PC-3 (cell line): ENCODE data around the gene SCN4B. TPM values are rescaled to one million over a fixed set of nuclear protein-coding genes. Genes with fewer than 3 reads are reported as not detected.

Experiments used
- ATAC-seq: fragments of 200-7000 bp; cut with Tn5 transposase; 2 replicates; pipeline ENCODE4 v1.9.1; 2020; ENCODE audit warnings: mild to moderate bottlenecking, moderate library complexity
- BruUV-seq: library from RNA; stranded (reverse); fragments of 400-500 nt; replicated peaks from 2 replicates; lab custom pipeline; 2021; lab: Mats Ljungman, UMichigan
- CTCF ChIA-PET: fragments of 300-600 bp; sonication (Branson Sonifier 250); formaldehyde crosslinking; loops from one replicate; lab custom pipeline; 2022; ENCODE audit warnings: antibody characterized with exemption; lab: Charles Lee
- POLR2A ChIA-PET: fragments of 300-600 bp; sonication (Branson Sonifier 250); formaldehyde crosslinking; loops from one replicate; lab custom pipeline; 2022; ENCODE audit warnings: antibody characterized with exemption; ENCODE audit not compliant: unreplicated experiment; lab: Charles Lee
- DNase-seq: peaks from one replicate; pipeline ENCODE4 v3.0.0-alpha.2; 2015
- H2AFZ ChIP-seq: fragments of 300-600 bp; sonication (generic); 2 replicates; pipeline ENCODE4 v1.6.0; 2016; ENCODE audit warnings: antibody characterized with exemption, low read length
- H3F3A ChIP-seq: fragments of 300-600 bp; sonication (generic); one replicate; pipeline ENCODE4 v1.6.0; 2017; ENCODE audit warnings: antibody characterized with exemption, low read length, control low read depth, mild to moderate bottlenecking; ENCODE audit not compliant: unreplicated experiment
- H3K27ac ChIP-seq: fragments of 300-600 bp; sonication (generic); 2 replicates; pipeline ENCODE4 v1.5.1; 2016; ENCODE audit warnings: mild to moderate bottlenecking, low read length
- H3K27me3 ChIP-seq: fragments of 300-600 bp; sonication (generic); 2 replicates; pipeline ENCODE4 v1.6.1; 2016; ENCODE audit warnings: low read length, mixed read lengths
- H3K36me3 ChIP-seq: fragments of 300-600 bp; sonication (generic); 2 replicates; pipeline ENCODE4 v1.6.1; 2016; ENCODE audit warnings: low read depth, mixed run types, low read length, mixed read lengths
- H3K4me1 ChIP-seq: fragments of 300-600 bp; sonication (generic); 2 replicates; pipeline ENCODE4 v1.5.1; 2016; ENCODE audit warnings: low read length; ENCODE audit not compliant: insufficient read depth
- H3K4me2 ChIP-seq: fragments of 300-600 bp; sonication (generic); 2 replicates; pipeline ENCODE4 v1.6.0; 2016; ENCODE audit warnings: low read length
- H3K4me3 ChIP-seq: fragments of 300-600 bp; sonication (generic); 2 replicates; pipeline ENCODE4 v1.5.1; 2016; ENCODE audit warnings: mild to moderate bottlenecking, low read length, mixed read lengths
- H3K79me2 ChIP-seq: fragments of 300-600 bp; sonication (generic); 2 replicates; pipeline ENCODE4 v1.6.1; 2017; ENCODE audit warnings: low read length, mixed read lengths
- H3K9ac ChIP-seq: fragments of 300-600 bp; sonication (generic); 2 replicates; pipeline ENCODE4 v1.6.0; 2016; ENCODE audit warnings: mild to moderate bottlenecking, low read length
- H3K9me2 ChIP-seq: fragments of 300-600 bp; sonication (generic); replicated peaks from 2 replicates; pipeline ENCODE4 v1.6.1; 2016; ENCODE audit warnings: mixed run types, low read length, mixed read lengths
- H3K9me3 ChIP-seq: fragments of 300-600 bp; sonication (generic); 2 replicates; pipeline ENCODE4 v1.6.1; 2016; ENCODE audit warnings: low read length, mixed read lengths
- H4K20me1 ChIP-seq: fragments of 300-600 bp; sonication (generic); 2 replicates; pipeline ENCODE4 v1.6.1; 2016; ENCODE audit warnings: low read length, mixed read lengths
- EZH2 ChIP-seq: fragments of 300-600 bp; sonication (generic); IDR thresholded peaks from one replicate; pipeline ENCODE4 v1.6.1; 2017; ENCODE audit warnings: antibody characterized with exemption, mild to moderate bottlenecking, low read length; ENCODE audit not compliant: unreplicated experiment
- EZH2phosphoT487 ChIP-seq: fragments of 300-600 bp; sonication (generic); IDR thresholded peaks from 2 replicates; pipeline ENCODE4 v1.6.1; 2018; ENCODE audit warnings: mild to moderate bottlenecking, antibody characterized with exemption, low read length, borderline replicate concordance
- intact Hi-C: fragments of 100-400 bp; cut with micrococcal nuclease; formaldehyde crosslinking; loops from 2 replicates; pipeline ENCODE4 v1.9.0; 2023
- total RNA-seq: library from RNA; depleted of rRNA; stranded (reverse); fragments of >200 nt; gene quantifications from 2 replicates; pipeline ENCODE4 v1.2.3, GENCODE V29; 2014
- TF ChIP-seq, protein P1 (sequence below): fragments of 300-600 bp; sonication (generic); conservative IDR thresholded peaks from 2 replicates; pipeline ENCODE4 v1.5.1; 2017; ENCODE audit warnings: antibody characterized with exemption, low read depth, mild to moderate bottlenecking, low read length

SCN4B gene
- total RNA-seq, 1 experiment from 2014 or later, result not detected

DNA sequence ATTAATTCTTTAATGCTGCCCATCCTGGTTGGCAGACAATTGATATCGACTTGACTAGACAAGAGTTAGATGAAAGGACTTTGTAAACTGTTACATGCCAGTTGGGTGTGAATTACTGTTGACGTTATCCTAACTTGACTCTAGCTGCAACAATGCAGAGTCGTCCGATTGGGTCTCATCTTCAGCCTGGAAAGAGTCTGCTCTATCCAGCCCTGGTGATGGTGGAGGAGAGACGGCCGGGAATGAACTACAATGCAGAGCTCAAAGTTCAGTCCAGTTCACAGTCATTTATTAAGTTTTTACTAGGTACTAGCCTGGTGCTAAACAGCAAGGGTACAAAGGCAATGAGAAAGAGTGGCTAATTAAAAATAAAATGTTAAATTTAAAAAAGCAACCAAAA lies 60.9 kb downstream of the SCN4B start:
- no peaks in the 10 kb centered on the region for H4K20me1 ChIP-seq
- no peak overlapping the region for H2AFZ ChIP-seq
- H3K4me3 ChIP-seq, result no peak overlapping the region
- H3K9ac ChIP-seq, result no peak overlapping the region
- POLR2A ChIA-PET, result no interaction called here
- no peak overlapping the region for H3K27ac ChIP-seq
- CTCF ChIA-PET, result no interaction called here
- H3K27me3 ChIP-seq, result peaks cover 41% of the 10 kb centered on the region
- no peaks in the 10 kb centered on the region for H3K9me3 ChIP-seq
- no peaks in the 10 kb centered on the region for H3K36me3 ChIP-seq
- intact Hi-C loops, result no loop called here
- H3K9me2 ChIP-seq, result no peaks in the 10 kb centered on the region
- BruUV-seq, result no TSS peak
- no peak for TF ChIP-seq EZH2phosphoT487
- no peak for TF ChIP-seq EZH2
- TF ChIP-seq, protein P1, sequence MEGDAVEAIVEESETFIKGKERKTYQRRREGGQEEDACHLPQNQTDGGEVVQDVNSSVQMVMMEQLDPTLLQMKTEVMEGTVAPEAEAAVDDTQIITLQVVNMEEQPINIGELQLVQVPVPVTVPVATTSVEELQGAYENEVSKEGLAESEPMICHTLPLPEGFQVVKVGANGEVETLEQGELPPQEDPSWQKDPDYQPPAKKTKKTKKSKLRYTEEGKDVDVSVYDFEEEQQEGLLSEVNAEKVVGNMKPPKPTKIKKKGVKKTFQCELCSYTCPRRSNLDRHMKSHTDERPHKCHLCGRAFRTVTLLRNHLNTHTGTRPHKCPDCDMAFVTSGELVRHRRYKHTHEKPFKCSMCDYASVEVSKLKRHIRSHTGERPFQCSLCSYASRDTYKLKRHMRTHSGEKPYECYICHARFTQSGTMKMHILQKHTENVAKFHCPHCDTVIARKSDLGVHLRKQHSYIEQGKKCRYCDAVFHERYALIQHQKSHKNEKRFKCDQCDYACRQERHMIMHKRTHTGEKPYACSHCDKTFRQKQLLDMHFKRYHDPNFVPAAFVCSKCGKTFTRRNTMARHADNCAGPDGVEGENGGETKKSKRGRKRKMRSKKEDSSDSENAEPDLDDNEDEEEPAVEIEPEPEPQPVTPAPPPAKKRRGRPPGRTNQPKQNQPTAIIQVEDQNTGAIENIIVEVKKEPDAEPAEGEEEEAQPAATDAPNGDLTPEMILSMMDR, result no peak
- ATAC-seq, result no peak
- no peaks in the 10 kb centered on the region for H3F3A ChIP-seq
- H3K4me1 ChIP-seq, result no peaks in the 10 kb centered on the region
- DNase-seq, result no peak
- no peak overlapping the region for H3K4me2 ChIP-seq
- no peaks in the 10 kb centered on the region for H3K79me2 ChIP-seq

DNA sequence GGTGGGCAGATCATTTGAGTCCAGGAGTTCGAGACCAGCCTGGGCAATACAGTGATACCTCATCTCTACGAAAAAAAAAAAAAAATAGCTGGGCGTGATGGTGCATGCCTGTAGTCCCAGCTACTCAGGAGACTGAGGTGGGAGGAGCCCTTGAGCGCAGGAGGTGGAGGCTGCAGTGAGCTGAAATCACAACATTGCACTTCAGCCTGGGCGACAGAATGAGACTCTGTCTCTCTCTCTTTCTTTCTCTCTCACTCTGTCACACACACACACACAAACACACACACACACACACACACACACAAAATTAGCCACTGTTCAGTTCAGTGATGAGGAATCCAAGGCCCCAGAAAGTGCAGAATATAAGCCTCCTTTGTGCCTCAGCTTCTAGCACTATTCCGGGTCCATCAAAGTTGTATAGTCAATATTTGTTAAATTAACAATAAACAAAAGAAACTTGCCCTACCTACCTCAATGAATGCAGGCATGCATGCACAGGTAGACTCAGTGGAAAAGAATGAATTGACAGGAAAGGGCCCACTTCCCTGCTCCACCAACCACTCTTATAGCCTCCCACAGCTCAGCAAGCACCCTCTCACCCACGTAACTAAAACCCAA lies 62.0 kb downstream of the SCN4B start:
- CTCF ChIA-PET, result no interaction called here
- BruUV-seq, result no TSS peak
- no peak for ATAC-seq

DNA sequence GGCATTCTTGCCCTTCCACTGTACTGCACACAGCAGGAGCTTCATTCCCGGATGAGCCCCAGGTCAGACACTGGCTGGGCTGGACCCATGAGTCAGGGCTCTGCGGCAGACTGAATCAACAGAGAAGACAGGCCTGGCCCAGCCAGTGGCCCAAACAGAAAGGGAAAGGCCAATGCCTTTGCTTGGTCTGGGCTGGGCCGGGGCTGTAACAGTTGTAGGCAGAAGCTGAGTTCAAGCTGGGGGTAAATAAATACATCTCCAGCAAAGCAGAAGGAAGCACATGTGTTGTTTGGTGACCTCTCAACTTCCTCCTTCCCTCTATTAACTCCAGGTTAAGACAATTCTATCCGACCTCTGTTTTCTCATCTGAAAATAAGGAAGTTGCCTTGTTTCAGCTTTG lies 64.1 kb downstream of the SCN4B start:
- H3K9me3 ChIP-seq, result no peaks in the 10 kb centered on the region
- no peak overlapping the region for H3K4me3 ChIP-seq
- H3K27ac ChIP-seq, result no peak overlapping the region
- intact Hi-C loops, result no loop called here
- H3K79me2 ChIP-seq, result no peaks in the 10 kb centered on the region
- no peaks in the 10 kb centered on the region for H4K20me1 ChIP-seq
- POLR2A ChIA-PET, result no interaction called here
- CTCF ChIA-PET, result no interaction called here
- H3K4me2 ChIP-seq, result no peak overlapping the region
- no peaks in the 10 kb centered on the region for H3K9me2 ChIP-seq
- peak; percentile 33; the same call in 1 of the 2 replicates for ATAC-seq
- H3K4me1 ChIP-seq, result no peaks in the 10 kb centered on the region
- TF ChIP-seq EZH2phosphoT487 (no peak), EZH2 (no peak)
- TF ChIP-seq, protein P1, result no peak
- peaks cover 27% of the 10 kb centered on the region; the same call in 1 of the 2 replicates for H3K27me3 ChIP-seq
- H3K9ac ChIP-seq, result no peak overlapping the region
- H3F3A ChIP-seq, result no peaks in the 10 kb centered on the region
- no TSS peak for BruUV-seq
- no peak overlapping the region for H2AFZ ChIP-seq
- peak; percentile 60 for DNase-seq
- no peaks in the 10 kb centered on the region for H3K36me3 ChIP-seq

More for the DNA sequence above, 62.0 kb downstream of the SCN4B start:
- H3K9me2 ChIP-seq, result no peaks in the 10 kb centered on the region
- no peaks in the 10 kb centered on the region for H3K79me2 ChIP-seq
- intact Hi-C loops, result no loop called here
- no peaks in the 10 kb centered on the region for H3K9me3 ChIP-seq
- POLR2A ChIA-PET, result no interaction called here
- no peak overlapping the region for H3K9ac ChIP-seq
- no peak overlapping the region for H3K4me3 ChIP-seq
- no peak overlapping the region for H3K4me2 ChIP-seq
- no peaks in the 10 kb centered on the region for H3F3A ChIP-seq
- H3K27me3 ChIP-seq, result peaks cover 40% of the 10 kb centered on the region
- H3K27ac ChIP-seq, result no peak overlapping the region
- H2AFZ ChIP-seq, result no peak overlapping the region
- DNase-seq, result no peak
- H4K20me1 ChIP-seq, result no peaks in the 10 kb centered on the region
- no peak for TF ChIP-seq EZH2
- TF ChIP-seq EZH2phosphoT487, result no peak
- TF ChIP-seq, protein P1, result no peak
- no peaks in the 10 kb centered on the region for H3K4me1 ChIP-seq
- no peaks in the 10 kb centered on the region for H3K36me3 ChIP-seq
